NCI-H1930 (cell line): Measurements from ENCODE around the gene CLDN7.

ENCODE experiments used
- DNase-seq, 2 experiments: peaks; one replicate each; lab custom pipeline; 2025; lab: John Stamatoyannopoulos, UW

The CLDN7 gene

DNA sequence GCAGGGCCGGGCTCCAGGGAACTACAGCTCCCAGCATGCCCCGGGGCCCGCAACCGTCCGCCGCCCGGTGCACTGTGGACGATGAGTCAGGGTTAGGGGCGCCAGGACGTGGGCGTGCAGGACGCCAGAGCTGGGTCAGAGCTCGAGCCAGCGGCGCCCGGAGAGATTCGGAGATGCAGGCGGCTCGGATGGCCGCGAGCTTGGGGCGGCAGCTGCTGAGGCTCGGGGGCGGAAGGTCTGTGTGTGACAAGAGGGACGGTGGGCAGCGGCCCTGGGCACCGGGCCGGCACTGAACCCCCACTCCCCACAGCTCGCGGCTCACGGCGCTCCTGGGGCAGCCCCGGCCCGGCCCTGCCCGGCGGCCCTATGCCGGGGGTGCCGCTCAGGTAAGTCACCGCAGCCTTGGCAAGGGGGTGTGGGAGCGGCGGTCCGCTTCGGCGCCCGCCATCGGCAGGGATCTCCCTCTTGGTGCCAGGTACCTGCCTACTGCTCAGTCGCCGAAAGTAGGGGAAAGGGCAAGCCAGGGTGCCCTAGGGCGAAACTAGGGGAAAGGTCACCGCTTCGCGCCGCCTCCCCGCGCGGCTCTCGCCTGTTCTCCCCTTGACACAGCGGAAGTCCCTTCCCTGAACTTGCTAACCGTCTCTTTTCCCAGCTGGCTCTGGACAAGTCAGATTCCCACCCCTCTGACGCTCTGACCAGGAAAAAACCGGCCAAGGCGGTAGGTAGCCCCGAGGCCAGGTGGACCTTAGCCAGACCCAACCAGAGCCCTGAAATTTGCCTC, 42.3 kb downstream of the CLDN7 start, which contains the start of the genes ACADVL and DLG4:
ACADVL (plus strand) TSS at position 127 of the 781 bp plus-strand sequence; CDS start at position 174, 47 bp downstream.
DLG4 (minus strand) TSS at position 25 of the 781 bp plus-strand sequence.
- peak; percentile 61 to 79 for DNase-seq

DNA sequence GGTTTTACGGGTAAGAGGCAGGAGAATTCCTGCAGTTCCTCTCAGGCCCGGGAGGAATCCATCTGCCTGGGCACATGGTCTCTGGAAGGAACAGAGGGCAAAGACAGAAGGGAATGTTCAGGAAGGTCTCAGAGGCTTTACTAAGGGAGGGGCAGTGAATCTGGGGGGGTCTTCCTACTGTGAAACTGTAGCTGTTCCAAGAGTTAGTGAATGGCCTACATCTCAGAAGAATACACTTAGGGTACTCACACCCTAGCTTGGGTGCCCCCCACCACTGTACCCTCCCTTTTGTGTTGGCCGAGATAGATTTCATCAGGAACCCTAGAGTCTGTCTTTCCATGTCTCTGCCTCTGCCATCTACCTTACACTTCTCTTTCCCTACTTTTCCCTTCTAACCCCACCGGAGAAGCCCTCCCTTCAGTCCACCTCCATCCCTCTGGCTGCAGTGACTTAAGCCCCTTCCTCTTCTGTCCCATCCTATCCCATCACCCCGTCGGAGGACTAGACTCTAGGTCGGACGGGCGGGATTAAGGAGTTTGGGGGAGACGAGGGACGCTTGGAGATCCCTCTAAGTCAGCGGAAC, 43.0 kb downstream of the CLDN7 start:
- no peak for DNase-seq

DNA sequence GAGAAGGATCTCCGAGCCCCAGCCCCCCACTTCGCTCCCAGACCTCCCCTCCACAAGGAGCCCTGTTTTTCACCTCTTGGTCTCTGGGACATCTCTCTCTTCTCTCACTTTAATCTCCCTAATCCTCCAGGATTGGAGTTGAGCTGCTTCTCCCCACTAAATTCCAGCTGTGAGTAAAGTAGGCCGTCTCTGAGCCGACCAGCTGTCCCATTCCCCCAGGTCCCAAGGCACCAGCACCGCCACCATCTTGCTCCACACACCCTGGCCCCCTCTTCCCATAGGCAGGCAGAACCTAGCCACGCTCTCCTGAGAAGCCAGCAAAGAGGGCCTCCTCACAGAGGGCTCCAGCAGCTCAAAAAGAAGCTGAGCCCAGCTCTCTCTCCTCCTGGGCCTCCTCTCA, 43.5 kb downstream of the CLDN7 start:
- DNase-seq, result no peak

DNA sequence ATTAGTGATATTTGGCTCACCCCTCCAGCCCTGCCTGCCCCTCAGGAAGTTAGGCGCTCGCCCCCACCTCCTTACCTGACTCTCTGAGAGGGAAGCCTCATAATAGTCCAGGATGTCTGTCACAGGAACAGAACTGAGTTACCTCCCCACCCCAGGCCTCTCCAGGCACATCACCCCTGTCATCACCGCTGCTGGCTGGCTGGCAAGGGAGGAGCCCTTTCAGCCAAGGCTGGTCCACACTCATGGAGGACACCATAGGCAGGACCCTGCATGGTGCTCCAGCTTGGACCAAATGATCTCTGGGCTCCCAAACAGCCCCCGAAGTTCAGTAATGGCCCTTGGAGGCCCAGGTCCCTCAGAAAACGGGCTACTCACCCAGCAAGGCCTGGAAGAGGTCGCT, 44.1 kb downstream of the CLDN7 start:
- no peak for DNase-seq

DNA sequence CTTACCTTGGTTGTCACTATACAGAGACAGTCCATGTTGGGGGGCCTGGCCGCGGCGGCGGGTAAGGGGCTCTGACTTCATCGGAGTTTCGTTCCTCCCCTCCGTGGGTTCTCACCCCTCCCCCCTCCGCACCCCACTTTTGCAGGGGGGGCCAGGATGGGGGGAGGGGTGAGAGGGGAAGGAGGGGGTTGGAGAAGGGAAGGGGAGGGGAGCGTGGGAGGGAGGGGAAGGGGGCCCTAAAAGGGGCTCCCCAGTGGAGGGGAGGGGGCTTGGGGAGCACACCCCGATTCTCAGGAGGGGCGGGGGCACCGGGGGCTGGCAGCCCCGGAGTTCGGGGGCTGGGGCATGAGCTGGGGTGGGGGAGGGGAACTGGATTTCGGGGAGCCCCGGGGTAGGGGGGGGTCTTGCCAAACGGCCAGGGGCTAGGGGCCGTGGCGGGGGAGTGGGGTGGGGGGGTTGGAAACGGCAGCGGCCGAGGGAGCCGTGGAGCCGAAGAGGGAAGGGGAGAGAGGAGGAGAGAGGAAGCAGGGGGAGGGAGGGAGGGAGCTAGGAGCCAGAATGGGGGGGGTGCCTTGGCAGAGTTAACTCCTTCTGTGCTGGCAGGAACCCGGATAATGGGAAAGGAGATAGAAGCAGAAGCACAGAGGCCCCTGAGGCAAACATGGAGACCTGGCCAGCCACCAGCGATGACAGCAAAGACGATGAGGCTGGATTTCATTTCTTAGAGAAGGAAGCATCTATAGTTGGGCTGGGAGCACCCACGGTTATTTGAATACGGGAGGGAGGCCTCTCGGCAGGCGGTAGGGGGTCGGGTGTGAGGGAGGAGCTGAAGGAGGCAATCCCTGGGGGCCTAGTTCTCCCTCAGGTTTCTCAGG, 44.9 kb downstream of the CLDN7 start:
- DNase-seq, result no peak

DNA sequence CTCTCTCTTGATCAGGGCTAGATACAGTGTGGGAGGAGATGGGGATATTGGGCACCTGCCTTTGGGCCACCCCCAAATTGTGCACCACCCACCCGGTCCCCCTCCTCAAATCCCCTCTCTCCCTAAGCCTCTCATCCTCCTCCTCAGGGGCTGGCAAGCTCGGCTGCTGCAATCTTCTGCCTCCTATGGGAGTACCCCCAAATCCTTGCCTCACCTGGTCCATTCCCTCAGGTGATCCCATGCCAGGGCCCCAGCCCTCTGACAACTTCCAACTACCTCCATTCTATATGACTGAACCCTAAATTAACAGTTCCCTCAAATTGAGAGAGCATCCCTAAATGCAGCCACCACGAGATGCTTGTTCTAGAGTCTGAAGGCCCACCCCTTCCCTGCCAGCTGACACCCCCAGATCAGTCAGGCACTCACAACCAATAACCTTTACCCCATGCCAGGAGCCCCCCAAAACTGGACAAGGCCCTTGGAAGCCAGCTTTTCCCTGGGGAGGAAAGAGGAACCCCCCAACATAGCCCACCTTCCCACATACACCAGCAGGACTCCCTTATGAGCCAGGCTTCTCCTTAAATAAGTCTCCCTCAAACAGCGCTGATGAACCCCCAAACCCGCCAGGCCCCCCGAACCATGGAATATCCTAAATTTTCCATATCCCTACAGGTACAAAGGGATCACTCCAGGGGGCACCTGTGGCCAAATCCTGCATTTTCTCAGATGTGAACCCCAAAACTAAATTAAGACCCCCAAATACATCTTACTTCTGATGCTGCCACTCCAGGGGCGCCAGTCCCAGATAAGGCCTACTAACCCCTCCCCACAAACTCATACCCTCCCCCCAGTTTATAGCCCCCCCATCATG, 45.8 kb downstream of the CLDN7 start:
- DNase-seq, result no peak

DNA sequence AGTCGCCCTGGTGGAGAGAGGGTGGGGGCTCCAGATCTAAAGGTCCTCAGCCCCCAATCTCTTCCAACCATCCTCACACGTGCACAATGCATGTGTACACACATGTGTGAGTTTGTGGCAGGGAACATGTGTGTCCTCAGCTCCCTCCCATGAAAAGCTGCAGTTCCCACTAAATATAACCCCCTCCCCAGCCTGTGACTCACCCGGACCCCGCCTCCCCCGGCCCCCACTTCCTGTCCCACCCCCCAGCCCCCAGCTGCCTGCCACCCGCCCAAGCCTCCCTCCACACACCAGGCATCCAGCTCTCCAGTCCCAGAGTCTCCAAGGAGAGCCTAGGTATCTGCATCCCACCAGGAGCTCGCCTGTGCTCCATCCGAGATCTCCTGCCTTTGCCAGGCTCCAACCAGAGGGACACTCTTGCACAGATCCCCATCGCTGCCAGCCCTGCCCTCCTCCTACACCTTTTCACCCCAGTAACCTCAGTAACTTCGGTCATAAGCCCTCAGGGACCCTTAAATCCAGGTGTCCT, 46.6 kb downstream of the CLDN7 start:
- no peak for DNase-seq

DNA sequence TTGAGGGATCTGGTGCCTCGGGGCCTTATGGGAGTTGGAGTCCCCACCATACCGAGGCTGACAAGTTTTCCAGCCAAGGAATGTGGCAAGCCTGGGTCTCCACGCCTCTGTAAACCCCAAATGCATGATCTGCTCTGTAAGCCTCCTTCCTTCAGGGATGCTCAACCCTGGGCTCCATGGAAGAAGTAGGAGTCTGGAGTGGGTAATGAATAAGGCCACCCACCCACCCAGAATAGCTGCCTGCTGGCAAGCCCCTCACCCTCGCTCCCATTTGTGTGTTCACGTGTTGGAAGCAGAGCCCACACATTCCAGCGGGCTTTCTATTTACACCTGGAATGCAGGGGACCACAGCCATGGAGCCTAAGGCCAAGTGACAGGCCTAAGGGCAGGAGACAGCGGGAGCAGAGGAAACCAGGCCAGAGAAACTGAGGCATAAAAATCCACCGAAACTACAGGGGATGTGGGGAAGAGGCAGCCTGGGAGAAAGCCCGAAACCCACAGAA, 47.1 kb downstream of the CLDN7 start:
- DNase-seq, result no peak

DNA sequence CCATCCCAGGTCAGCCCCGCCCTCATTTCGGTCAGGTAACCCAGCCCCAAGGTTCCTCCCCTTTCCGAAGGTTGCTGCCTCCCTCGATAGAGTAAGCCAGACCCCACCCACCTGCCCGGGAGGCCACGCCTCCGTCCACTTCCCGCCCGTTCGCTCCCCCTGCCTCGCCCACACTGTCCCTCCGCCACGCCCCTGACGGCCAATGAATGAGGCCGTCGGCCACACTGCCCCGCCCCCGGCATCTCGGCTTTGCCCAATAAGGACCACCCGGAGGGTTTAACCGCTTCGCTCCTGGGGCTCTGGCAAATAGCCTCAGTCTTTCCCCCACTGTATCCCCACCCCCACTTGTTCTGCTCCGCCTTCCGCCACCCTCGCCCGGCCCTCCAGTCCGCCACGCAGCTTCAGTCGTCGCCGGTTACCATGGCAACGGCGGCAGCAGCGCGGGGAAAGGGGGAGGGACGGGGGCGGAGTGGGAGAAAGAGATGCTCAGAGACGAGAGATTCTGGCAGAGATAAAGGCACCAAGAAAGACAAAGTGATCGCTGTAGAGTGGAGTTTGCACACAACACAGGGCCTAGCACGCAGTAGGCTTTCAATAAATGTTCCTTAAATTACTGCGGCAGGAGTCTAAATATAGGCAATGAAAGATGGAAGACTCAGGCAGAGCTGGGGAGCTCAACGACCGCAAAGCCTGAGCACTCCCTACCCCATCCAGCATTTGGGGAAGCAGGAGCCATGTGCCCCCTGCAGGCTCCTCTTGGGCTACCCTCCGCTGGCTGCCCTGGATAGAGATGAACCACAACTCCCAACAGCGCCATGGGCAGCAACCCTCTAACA, 47.8 kb downstream of the CLDN7 start:
- DNase-seq, result peak; percentile 99

DNA sequence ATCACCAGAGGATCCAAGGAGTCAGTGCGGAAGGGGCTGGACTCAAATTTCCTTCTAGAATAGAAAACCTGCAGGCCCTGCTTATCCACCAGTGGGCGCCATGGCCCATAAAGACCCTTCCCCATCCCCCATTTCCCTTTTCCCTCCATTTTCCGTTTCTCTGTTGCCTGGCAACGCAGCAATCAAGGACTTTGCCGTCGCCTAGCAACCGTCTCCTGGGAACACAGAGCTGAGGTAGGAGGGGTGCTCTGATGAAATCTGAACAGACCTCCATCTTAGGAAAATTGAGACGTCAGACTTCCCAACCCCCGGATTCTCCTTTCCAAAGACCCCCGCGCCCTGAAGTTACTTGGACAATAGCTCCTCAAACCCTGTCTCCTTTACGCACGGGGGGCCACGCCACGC, 48.4 kb downstream of the CLDN7 start:
- DNase-seq, result peak; percentile 98 to 99

DNA sequence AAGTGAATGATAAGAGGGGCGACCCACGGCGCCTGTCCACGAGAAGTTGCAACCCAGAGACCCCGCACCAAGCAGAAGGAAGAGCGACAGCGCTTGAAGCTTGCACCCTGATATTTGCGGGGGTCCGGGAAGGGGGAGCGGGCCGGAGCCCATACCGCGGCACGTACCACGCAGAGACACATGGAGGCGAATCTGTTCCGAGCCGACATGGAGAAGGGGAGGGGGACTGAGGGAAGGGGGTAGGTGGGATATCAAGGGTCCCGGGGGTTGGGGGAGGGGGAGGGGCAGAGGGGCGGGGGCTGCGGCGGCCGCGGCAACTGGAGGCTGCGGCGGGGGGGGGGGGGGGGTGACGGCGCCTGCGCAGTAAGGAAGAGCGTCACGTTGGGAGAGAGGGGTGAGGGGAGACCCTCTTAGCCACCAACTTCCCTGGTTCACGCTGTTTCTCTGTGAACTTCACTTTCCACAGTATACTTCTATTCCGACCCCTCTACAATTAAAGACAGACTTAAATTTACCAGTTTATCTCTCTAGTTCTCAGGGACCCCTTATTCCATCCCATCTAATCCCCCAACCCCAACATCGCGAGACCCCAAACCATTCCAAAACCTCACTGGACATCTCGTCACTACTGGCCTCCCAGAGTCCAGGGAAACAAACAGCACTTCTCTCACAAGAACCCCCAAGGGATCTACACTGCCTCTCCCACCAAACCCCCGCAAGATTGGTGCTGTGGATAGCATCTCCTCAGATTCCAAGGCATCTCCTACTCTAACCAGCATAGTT, 50.6 kb downstream of the CLDN7 start:
- no peak for DNase-seq
